Measurements from ENCODE around the gene KLB.

DNA sequence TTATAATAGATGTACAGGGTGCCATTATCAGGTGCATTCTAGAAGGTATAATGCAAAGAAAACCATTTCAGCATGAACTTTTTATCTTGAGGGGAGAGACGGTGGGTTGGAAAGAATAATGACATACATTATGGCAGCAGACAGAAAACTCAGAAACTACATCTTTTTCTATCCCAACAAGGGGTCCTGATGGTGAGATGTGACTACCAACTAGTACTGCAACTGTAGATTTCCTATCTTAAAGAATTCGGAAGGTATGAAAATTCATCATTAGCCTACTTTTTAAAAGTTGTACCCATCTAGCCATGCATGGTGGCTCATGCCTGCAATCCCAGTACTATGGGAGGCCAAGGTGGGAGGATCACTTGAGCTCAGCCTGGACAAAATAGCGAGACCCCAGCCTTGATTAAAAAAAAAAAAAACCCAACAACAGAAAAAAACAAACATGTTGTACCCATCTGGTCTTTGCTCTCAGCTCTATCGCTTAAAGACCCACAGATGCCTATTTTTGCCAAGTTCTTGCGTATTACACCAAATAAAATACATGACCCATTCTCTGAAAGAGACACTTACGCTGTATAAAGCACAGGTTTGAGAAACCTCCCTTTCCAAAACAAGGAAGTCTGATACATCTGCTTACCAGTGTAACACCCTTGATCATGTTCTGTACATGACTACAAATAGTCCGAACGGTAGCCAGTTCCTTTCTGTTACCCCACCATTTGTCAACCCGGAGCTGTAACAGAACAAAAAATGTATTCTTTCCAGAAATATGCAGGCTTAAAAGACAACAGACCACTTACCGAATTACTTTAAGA, 50.4 kb downstream of the KLB start:
- TF ChIP-seq, protein P1, sequence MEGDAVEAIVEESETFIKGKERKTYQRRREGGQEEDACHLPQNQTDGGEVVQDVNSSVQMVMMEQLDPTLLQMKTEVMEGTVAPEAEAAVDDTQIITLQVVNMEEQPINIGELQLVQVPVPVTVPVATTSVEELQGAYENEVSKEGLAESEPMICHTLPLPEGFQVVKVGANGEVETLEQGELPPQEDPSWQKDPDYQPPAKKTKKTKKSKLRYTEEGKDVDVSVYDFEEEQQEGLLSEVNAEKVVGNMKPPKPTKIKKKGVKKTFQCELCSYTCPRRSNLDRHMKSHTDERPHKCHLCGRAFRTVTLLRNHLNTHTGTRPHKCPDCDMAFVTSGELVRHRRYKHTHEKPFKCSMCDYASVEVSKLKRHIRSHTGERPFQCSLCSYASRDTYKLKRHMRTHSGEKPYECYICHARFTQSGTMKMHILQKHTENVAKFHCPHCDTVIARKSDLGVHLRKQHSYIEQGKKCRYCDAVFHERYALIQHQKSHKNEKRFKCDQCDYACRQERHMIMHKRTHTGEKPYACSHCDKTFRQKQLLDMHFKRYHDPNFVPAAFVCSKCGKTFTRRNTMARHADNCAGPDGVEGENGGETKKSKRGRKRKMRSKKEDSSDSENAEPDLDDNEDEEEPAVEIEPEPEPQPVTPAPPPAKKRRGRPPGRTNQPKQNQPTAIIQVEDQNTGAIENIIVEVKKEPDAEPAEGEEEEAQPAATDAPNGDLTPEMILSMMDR (IDR thresholded peaks at IDR 0.05) = no peak
- no peak for TF ChIP-seq EZH2 (IDR thresholded peaks at IDR 0.05; ENCODE audit: borderline replicate concordance, insufficient read depth, low read depth, low read length, poor library complexity, severe bottlenecking)

Measured in B cell (primary cell).